Activated gamma-delta T cell treated with Interleukin-2 at 50 U/mL for 16 hours (primary cell): ENCODE measurements around the gene APOB.

Experiments used
- DNase-seq: peaks from one replicate; pipeline ENCODE4 v3.0.0-alpha.2; 2020

APOB gene, protein sequence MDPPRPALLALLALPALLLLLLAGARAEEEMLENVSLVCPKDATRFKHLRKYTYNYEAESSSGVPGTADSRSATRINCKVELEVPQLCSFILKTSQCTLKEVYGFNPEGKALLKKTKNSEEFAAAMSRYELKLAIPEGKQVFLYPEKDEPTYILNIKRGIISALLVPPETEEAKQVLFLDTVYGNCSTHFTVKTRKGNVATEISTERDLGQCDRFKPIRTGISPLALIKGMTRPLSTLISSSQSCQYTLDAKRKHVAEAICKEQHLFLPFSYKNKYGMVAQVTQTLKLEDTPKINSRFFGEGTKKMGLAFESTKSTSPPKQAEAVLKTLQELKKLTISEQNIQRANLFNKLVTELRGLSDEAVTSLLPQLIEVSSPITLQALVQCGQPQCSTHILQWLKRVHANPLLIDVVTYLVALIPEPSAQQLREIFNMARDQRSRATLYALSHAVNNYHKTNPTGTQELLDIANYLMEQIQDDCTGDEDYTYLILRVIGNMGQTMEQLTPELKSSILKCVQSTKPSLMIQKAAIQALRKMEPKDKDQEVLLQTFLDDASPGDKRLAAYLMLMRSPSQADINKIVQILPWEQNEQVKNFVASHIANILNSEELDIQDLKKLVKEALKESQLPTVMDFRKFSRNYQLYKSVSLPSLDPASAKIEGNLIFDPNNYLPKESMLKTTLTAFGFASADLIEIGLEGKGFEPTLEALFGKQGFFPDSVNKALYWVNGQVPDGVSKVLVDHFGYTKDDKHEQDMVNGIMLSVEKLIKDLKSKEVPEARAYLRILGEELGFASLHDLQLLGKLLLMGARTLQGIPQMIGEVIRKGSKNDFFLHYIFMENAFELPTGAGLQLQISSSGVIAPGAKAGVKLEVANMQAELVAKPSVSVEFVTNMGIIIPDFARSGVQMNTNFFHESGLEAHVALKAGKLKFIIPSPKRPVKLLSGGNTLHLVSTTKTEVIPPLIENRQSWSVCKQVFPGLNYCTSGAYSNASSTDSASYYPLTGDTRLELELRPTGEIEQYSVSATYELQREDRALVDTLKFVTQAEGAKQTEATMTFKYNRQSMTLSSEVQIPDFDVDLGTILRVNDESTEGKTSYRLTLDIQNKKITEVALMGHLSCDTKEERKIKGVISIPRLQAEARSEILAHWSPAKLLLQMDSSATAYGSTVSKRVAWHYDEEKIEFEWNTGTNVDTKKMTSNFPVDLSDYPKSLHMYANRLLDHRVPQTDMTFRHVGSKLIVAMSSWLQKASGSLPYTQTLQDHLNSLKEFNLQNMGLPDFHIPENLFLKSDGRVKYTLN (N-terminal part only)

DNA sequence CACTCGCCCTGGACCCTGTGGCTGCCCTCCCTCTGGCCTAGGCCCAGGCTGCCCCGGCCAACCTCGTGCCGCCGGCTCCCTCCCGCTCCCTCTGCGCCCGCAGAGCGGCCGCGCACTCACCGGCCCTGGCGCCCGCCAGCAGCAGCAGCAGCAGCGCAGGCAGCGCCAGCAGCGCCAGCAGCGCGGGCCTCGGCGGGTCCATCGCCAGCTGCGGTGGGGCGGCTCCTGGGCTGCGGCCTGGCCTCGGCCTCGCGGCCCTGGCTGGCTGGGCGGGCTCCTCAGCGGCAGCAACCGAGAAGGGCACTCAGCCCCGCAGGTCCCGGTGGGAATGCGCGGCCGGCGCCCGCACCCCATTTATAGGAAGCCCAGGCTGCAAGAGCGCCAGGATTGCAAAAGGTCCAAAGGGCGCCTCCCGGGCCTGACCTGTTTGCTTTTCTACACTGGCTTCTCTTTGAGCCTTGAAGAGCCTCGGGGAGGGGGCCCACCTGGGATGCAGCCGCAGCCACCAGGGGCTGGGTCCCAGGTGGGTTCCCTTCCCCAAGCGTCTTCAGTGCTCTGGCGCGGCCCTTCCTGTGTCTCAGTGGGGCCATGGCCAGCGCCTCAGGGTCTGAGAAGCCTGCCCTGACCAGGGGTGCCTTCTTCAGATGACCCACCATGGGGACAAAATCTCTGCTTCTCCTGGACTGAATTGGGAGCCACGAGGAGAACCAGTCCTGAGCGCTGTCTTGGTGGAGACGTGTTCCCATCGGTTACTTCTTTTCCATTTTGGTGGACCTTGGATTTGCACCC lies at the start of gene APOB:
TSS of gene APOB (minus strand) at position 330 of the 789 bp plus-strand sequence. CDS start at position 202, 128 bp downstream.
- no peak for DNase-seq

DNA sequence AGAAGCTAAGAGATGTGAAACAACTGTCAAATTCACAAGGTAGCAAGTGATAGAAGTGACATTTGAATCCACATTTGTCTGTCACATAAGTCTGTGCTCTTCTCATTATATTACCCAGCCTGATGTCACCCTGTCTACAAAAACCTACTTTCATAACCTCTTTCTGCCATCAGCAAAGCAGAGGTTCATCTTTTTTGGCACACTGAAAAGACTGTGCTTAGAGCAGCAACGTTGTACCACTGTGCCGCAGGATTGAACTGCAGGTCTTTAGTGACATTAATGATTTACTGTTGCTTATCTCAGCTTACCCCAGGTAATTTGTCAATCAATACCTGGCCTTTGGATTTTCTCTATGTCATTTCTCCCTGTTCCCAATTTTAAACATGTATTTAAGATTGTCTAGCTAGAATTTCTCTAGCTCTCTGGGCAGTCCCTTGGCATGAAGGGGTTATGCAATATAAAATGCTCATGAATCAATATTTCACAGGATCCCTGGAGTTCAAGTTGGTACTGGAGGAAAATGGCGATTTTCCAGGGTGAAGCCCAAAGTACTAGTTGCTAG lies 48.5 kb upstream of the APOB start:
- DNase-seq: no peak

DNA sequence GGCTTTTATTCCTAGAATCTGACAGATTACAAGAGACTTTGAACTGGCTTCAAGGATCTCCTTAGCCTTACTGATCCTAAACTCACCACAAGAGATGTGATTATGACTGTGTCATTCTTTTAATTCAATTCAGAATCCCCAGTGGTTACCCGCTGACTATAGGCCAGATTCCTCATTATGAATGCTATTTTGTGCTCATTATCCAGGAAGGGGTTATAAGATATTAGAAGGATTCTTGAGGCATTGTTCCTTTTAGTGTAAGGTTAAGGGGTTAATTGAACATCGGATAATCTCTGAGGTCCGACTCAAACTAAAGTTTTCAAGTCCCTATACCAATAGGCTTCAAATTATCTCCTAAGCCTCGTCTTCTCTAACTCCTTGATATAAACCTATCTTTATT lies 40.5 kb upstream of the APOB start:
- no peak for DNase-seq

DNA sequence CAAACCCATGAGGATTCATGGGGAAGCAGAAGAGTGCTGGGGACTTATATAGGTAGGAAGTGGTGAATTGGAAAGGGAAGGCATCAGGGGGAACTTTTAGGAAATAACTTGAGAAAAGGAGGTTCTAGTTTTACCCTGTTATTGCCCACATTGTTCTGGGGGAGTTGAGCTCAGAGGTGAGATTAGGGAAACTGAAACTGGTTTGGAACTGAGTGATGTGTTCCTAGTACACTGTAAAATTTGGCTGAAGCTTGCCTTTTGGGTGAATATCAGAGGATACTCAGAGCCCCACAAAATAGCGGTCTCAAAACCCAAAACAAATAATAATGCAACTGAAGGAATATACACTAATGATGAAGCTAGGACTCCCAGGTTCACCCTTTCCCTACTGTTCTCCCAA lies 39.6 kb upstream of the APOB start:
- no peak for DNase-seq

DNA sequence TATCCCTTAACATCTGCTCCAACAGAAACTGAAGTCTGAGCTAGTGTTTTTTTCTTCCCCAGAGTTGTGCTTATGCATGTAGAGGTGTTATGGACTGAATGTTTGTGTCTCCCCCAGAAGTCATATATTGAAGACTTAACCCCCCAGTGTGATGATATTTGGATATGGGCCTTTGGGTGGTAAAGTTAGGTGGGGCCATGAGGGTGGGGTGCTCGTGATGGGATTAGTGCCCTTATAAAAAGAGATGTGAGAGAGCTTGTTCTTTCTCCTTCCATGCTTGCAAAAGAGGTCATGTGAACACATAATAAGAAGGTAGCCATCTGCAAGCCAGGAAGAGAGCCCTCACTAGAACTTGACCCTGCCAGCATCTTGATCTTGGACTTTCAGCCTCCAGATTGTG lies 34.4 kb upstream of the APOB start:
- DNase-seq: no peak

DNA sequence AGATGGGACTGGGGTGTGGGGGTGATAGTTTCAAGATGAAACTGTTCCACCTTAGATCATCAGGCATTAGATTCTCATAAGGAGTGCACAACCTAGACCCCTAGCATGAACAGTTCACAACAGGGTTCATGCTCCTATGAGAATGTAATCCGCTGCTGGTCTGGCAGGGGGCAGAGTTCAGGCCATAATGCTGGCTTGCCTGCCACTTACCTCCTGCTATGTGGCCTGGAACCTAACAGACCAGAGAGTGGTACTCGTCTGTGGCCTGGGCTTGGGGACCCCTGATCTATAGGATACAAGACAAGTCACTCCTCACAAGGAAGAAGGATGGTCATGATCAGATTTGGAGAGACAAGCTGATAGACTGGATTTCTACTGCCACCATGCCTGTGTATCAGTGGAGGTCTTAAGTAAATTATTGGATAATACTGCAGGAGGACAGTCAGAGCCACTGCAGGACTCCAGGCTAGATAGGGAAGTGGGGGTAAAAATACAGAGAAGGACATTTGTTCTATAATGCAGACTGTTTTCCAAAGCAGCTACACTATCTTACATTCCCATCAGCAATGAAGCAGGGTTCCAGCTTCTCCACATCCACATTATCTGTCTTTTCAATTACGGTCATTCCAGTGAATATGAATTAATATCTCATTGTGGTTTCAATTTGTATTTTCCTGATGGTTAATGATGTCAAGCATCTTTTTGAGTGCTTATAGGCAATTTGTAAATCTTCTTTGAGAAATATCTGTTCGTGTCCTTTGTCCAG lies 28.8 kb upstream of the APOB start:
- no peak for DNase-seq

DNA sequence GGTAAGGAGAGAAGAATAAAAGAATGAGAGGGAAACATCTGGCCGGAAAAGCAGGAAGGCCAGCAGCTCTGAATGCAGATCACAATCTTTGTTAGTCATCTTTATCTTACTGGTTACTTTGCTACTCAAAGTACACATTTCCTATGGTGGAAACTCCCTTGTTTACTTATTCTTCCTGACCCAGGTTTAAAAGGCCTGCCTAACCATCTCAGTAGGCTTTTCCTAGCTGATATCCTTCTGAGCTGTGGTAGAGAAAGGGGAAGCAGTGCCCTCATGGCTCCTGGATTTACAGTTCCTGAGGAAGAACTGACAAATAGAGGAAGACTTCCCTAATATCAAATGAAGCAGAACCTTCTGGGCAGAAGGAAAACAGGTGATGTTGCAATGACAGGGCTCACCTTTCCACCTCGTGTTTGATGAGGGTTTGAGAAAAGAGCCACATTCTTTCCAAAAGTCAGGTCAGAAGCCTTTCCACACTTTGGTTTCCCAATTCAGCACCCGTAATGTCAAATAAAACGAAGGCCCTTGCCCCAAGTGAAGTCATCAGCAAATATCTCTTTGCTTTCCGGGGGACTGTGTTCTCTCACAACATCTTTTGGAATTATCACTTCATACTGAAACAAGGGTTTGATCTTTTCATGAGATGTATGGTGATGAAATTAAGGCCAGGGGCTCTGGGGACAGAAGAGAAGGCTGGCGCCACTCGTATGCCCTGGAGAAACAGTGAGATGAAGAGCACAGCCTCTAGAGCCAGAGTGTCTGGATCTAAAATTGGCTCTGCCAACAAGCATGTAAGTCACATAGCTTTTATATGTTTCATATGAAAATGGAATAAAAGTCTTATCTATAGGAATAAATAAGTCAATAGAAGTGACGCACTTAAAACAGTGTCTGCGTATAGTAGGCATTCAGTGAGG lies 26.7 kb upstream of the APOB start:
- no peak for DNase-seq

DNA sequence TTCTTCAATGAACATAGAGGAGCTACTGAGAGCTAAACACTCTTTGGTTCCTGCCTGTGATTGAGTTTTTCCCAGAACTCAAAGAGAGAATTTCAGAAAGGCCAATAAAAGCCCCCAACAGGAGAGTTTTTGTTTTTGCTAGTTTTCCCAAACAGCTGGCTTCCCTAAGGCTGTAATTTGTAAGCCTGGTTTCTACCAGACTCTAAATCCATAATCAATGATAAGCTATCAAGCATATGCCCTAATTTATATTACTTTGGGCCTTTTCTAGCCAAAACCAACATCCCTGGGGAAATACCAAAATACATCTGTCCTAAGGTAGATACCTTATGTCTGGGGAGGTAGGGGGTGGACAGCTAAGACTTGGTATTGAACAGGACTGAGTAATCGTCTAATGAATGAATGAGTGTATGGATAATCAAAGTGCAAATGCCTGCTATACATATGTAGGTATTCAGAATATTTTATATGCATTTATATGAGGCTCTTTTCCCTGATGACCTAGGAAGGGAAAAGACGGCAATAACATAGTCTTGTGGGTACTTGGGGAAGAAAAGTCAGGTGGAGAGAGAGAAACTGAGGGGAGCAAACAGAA lies 26.0 kb upstream of the APOB start:
- DNase-seq: no peak

DNA sequence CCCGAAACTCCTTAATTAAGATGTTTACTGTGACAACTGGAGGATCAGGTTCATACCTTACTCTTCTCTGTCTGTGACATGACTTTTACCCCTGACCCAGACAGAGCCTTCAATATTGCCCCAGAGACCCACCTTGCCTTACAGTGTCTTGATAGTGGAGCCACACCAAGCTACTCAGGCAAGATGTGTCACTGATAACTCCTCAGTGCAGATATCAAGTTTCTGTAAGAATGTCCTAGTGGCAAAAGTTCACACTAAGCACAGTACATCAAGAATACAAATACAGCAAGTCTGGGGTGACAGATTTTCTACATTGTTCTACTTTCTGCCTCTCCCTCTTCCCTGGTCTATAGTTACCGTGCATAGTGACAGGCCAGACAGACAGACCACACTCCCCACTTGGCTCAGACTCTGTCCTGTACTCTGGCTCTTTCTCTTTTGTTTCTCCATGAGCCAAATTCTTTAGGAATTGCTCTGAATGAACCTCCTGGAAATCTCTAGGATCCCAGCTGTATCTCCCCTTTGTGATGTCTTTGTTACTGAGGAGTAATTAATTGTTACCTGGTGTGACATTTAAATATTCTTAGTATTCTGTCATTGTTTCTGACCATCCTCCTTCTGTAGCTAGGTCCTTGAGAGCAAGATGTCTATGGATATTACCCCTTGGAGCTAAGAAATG lies 24.1 kb upstream of the APOB start:
- no peak for DNase-seq

DNA sequence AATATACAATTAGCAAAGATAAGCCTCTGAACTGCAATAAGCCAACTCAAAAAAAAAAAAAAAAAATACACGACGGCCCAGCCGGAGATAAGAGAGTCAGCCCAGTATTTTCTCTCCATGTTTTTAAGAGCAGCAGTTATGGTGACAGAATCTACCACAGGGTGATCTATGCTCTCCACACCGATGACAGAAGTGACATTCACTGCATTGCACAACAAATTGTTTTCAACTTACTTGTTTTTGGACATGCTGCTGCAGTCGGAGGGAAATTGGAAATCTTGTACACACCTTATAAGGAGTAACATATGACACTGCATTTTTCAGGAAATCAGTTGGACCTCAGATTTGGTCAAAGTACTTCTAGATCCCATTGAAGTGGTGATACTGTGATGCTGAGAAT lies 23.3 kb upstream of the APOB start:
- DNase-seq: no peak

DNA sequence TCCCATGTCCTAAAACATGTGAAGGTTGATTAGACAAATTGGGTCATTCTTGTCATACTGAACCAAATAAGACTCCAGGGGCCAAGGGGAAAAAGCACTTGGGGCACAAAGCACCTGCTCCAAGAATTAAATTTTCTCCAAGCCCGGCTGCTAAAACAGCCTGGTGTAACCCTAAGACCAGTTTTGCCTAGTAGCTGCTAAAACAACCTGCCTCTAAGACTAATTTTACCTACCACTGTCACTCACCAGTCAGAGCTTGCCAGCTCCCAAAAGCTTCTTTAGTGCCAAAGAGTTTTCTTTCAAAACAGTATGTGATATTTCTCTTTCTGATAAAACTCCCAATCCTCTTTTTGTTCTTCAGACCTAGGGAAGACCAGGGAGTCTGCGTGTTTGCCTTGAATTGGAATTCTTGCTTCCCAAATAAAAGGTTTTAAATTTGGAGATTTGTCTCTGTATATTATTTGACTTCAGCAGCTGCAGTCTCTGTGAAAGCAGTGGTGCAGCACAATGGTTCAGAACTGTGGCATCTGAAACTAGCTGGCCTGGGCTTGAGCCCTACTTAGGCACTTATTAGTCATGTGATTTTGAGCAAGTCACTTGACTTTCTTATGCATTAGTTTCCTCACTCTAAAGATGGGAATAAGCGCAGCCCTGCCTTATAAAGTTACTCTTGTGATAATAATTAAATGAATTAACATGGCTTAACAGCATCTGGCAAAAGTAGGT lies 16.2 kb upstream of the APOB start:
- DNase-seq: no peak

DNA sequence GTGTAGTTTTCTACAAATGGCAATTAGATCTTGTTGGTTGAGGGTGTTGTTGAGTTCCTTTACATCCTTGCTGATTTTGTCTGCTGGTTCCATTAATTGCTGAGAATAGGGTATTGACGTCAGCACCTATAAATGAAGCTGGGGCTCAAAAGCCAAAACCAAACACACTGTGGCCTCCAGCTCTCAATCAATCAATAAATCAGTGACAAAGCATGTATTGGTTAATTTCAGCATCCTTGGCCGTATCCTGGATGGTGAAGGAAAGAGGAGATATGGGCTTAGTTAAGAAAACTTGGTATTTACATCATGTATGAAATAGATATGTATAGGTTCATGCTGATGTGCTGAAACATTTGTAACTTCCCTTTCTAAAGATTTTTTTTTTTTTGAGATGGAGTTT lies 13.2 kb upstream of the APOB start:
- no peak for DNase-seq

DNA sequence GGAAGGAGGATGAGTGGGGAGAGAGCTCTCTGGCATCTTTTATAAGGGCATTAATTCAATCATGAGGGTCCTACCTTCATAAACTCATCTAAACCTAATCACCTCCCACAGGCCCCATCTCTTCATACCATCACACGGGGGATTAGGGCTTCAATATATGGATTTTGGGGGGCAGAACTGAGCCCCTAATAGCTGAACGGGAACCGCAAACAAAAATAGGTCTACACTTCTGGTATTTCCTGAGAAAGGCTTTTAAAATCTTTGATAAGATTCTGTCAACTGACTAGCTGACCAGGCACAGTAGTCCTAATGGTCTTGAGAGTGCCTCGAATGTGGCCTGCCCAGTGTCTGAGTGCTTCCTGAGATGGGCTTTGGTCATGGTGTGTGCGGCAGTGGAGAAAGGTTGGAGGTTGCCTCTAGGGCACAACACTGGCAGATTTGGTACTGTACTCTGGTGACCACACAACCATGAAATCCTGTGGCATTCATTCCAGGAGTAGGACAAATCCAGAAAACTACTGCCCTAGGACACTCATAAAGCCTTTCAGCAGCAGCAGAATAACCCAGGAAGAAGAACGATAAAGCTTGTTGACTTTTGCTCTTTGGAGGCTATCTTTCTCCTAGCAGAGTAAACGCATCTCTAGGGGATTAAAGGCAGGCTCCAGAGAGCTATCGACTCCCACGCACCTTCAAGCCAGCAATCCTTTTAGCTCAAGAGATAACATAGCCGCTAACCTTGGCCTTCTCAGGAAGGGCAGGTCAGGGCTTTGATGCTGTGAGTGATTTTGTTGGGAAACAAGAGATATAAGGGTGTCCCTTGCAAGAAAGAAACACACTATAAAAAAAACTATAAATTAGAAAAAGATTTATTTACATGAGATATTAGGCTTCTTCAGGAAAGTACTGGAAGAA lies 12.3 kb upstream of the APOB start:
- DNase-seq: no peak

DNA sequence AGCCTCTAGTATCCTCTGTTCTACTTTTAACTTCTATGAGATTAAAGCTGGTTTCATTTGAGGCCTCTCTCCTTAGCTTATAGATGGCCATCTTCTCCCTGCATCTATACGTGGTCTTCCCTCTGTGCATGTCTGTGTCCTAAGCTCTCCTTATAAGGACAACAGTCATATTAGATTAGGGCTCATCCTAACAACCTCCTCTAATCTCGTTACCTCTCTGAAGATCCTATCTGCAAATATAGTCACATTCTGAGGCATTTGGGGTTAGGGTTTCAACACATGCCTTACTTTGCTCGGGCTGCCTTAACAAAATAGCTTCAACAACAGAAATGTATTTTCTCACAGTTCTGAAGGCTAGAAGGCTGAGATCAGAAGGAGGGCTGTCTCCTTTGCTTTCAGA lies 11.6 kb upstream of the APOB start:
- no peak for DNase-seq

DNA sequence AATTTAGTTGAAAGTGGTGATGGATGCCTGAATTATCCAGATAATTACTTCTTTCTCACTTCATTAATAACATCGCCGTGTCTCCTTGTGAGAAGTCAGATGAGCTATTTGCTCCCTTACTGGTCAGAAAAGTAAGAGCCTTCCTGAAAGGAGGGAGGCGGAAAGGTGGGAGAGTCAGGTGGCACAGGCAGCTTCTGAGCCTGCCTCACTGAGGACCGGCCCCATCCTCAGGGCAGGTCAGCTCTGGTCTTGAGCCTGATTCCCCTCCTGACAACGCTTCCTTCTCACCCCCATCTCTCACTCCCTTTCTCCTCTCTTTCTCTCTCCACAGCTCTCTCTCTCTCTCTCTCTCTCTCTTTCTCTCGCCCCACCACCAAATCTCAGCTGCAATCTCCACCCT lies 10.1 kb upstream of the APOB start:
- DNase-seq: no peak

DNA sequence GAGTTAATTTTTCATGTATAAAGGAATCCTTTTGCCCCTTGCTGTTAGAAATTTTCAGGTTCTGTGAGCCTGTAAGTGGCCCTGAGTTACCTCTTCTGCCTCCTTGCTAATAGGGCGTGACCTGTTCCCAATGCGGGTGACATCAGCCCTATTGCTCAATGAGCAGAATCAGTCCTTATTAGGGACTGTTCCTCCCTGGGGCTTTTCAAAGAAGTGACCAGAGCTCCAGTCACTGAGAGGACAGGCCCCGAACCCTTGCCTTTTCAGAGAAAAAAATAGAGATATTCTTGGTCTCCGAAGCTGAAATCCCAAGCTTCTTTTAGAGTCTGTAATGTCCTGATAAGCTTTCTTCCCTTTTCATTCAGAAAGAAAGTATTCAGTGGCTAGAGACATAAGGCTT lies 8.2 kb upstream of the APOB start:
- no peak for DNase-seq

DNA sequence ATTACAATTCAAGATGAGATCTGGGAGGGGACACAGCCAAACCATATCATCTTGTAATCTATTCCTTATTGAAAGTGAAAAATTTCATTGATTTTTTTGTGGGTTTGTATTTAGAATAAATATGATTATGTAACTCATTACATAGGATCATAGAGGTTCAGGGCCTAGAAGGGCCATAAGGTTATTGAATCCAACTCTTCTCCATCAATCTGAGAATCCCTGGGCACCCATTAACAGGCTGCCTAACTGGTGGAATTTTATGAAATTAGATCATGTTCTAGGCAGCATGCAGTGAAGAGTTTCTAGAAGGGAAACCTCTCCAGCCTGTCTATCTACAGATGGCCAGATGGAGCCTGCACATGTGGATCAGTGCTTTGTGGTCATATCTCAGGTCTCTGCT lies 6.3 kb upstream of the APOB start:
- DNase-seq: no peak
